GM12878 (cell line): Measurements from ENCODE around the gene PRKRIP1. TPM values are rescaled to one million over a fixed set of nuclear protein-coding genes. Genes with fewer than 3 reads are reported as not detected.

Experiments
- CHD4 ChIP-seq: fragments of 200-600 bp; sonication (generic); IDR thresholded peaks from 2 replicates; pipeline ENCODE4 v1.6.1; 2016; ENCODE audit warnings: mild to moderate bottlenecking
- E2F4 ChIP-seq: IDR thresholded peaks from 2 replicates; pipeline ENCODE4 v1.6.1; 2012; ENCODE audit warnings: low read depth, low read length, improper control_type of control experiment
- E2F8 ChIP-seq: fragments of 450-650 bp; IDR thresholded peaks from 2 replicates; pipeline ENCODE4 v1.6.1; 2018; ENCODE audit warnings: mild to moderate bottlenecking, low read depth, moderate library complexity; ENCODE audit not compliant: partially characterized antibody
- ELK1 ChIP-seq: IDR thresholded peaks from 2 replicates; pipeline ENCODE4 v1.6.1; 2012; ENCODE audit warnings: low read depth, low read length, improper control_type of control experiment
- EP300 ChIP-seq, 2 experiments: fragments of 150-350 bp in 1 of 2; IDR thresholded peaks; 2 replicates each; pipeline ENCODE4 v1.6.1; 2011 to 2012; ENCODE audit warnings: low read depth in 2 of 2, low read length in 2 of 2, borderline replicate concordance in 1 of 2, improper control_type of control experiment in 1 of 2, inconsistent platforms in 1 of 2; ENCODE audit not compliant: control insufficient read depth in 1 of 2
- FOXK2 ChIP-seq: fragments of 450-650 bp; IDR thresholded peaks from 2 replicates; pipeline ENCODE4 v1.6.1; 2017; ENCODE audit warnings: mild to moderate bottlenecking, moderate library complexity
- HDAC2 ChIP-seq: fragments of 200-600 bp; sonication (generic); IDR thresholded peaks from 2 replicates; pipeline ENCODE4 v1.6.1; 2017
- HDAC6 ChIP-seq: fragments of 200-600 bp; sonication (generic); IDR thresholded peaks from one replicate; pipeline ENCODE4 v1.8.0; 2017; ENCODE audit warnings: antibody characterized with exemption; ENCODE audit not compliant: unreplicated experiment
- HDGF ChIP-seq: fragments of 450-650 bp; IDR thresholded peaks from 2 replicates; pipeline ENCODE4 v1.6.1; 2016; ENCODE audit warnings: antibody characterized with exemption
- IKZF1 ChIP-seq: fragments of 450-650 bp; conservative IDR thresholded peaks from 2 replicates; pipeline ENCODE4 v1.6.1; 2017; ENCODE audit warnings: antibody characterized with exemption, mild to moderate bottlenecking
- IRF4 ChIP-seq: IDR thresholded peaks from 2 replicates; pipeline ENCODE4 v1.6.1; 2011; ENCODE audit warnings: low read depth, low read length
- LARP7 ChIP-seq: fragments of 450-650 bp; IDR thresholded peaks from 2 replicates; pipeline ENCODE4 v1.6.1; 2017; ENCODE audit warnings: mild to moderate bottlenecking
- MEF2B ChIP-seq: fragments of 450-650 bp; IDR thresholded peaks from 2 replicates; pipeline ENCODE4 v1.6.1; 2018; ENCODE audit warnings: mild to moderate bottlenecking, moderate library complexity; ENCODE audit not compliant: partially characterized antibody, poor library complexity, severe bottlenecking
- MYB ChIP-seq: fragments of 150-350 bp; IDR thresholded peaks from 2 replicates; pipeline ENCODE4 v1.6.1; 2014; ENCODE audit warnings: mild to moderate bottlenecking, low read depth, low read length, borderline replicate concordance
- NFXL1 ChIP-seq: fragments of 450-650 bp; IDR thresholded peaks from 2 replicates; pipeline ENCODE4 v1.6.1; 2017; ENCODE audit warnings: antibody characterized with exemption, mild to moderate bottlenecking, borderline replicate concordance
- NFYA ChIP-seq: IDR thresholded peaks from 2 replicates; pipeline ENCODE4 v1.6.1; 2011; ENCODE audit warnings: low read depth, mild to moderate bottlenecking, low read length, improper control_type of control experiment, borderline replicate concordance
- NR2C2 ChIP-seq: IDR thresholded peaks from 2 replicates; pipeline ENCODE4 v1.6.1; 2011; ENCODE audit warnings: borderline replicate concordance, low read depth; ENCODE audit not compliant: control insufficient read depth, insufficient read length
- PAX8 ChIP-seq: fragments of 450-650 bp; IDR thresholded peaks from 2 replicates; pipeline ENCODE4 v1.6.1; 2017; ENCODE audit warnings: mild to moderate bottlenecking, moderate library complexity
- PML ChIP-seq: IDR thresholded peaks from 2 replicates; pipeline ENCODE4 v1.6.1; 2012; ENCODE audit warnings: low read length, inconsistent platforms
- RCOR1 ChIP-seq: conservative IDR thresholded peaks from 2 replicates; pipeline ENCODE4 v1.6.1; 2012; ENCODE audit warnings: low read depth, low read length, improper control_type of control experiment
- SIX5 ChIP-seq: IDR thresholded peaks from 2 replicates; pipeline ENCODE4 v1.6.1; 2011; ENCODE audit warnings: mild to moderate bottlenecking, low read depth, low read length, moderate library complexity; ENCODE audit not compliant: severe bottlenecking
- SMAD5 ChIP-seq: IDR thresholded peaks from 2 replicates; pipeline ENCODE4 v1.6.1; 2016; ENCODE audit warnings: antibody characterized with exemption, low read depth
- STAT3 ChIP-seq: IDR thresholded peaks from 2 replicates; pipeline ENCODE4 v1.6.1; 2011; ENCODE audit warnings: low read depth, low read length, improper control_type of control experiment
- TAF1 ChIP-seq: IDR thresholded peaks from 2 replicates; pipeline ENCODE4 v1.6.1; 2011; ENCODE audit warnings: mild to moderate bottlenecking, low read depth, low read length, borderline replicate concordance
- TARDBP ChIP-seq: IDR thresholded peaks from 2 replicates; pipeline ENCODE4 v1.6.1; 2016; ENCODE audit warnings: borderline replicate concordance
- TBL1XR1 ChIP-seq: IDR thresholded peaks from 2 replicates; pipeline ENCODE4 v1.6.1; 2012; ENCODE audit warnings: low read depth, low read length, improper control_type of control experiment
- TCF7 ChIP-seq: IDR thresholded peaks from 2 replicates; pipeline ENCODE4 v1.6.1; 2014; ENCODE audit warnings: antibody characterized with exemption, borderline replicate concordance
- YBX1 ChIP-seq: fragments of 450-650 bp; IDR thresholded peaks from 2 replicates; pipeline ENCODE4 v1.6.1; 2016; ENCODE audit warnings: antibody characterized with exemption
- ZNF24 ChIP-seq: fragments of 450-650 bp; IDR thresholded peaks from 2 replicates; pipeline ENCODE4 v1.6.1; 2017; ENCODE audit warnings: antibody characterized with exemption, mild to moderate bottlenecking
- ZNF274 ChIP-seq: IDR thresholded peaks from one replicate; pipeline ENCODE4 v1.8.0; 2011; ENCODE audit not compliant: insufficient read length, insufficient read depth
- polyA plus RNA-seq, 11 experiments: library from polyadenylated mRNA; depleted of rRNA in 4 of 11; unstranded in 6 of 11; stranded (reverse) in 5 of 11; fragments of >200 nt; fragmentation: Nextera tagmentation in 4 of 11; fragmentation: Illumina TruSeq in 1 of 11; extraction: Ambion mirVana in 4 of 11; extraction: Trizol in 1 of 11; gene quantifications; 1 replicate in 1 of 11; 2 replicates in 10 of 11; pipeline versions ENCODE4 v1.2.1 to v1.2.3, GENCODE V29; 2011 to 2016; ENCODE audit warnings: inconsistent platforms in 2 of 11, missing spikeins in 2 of 11, low read depth in 1 of 11
- total RNA-seq, 4 experiments: library from RNA; depleted of rRNA in 3 of 4; stranded (reverse); fragments of >200 nt in 3 of 4; fragmentation: Illumina TruSeq in 1 of 4; extraction: Trizol in 1 of 4; gene quantifications; 2 replicates each; pipeline versions ENCODE4 v1.2.1 to v1.2.3, GENCODE V29; 2013 to 2021

Gene PRKRIP1
- total and polyA plus RNA-seq, 10 of the 15 experiments (the other 5 are each of a cell fraction or from before 2014, with no cell fraction given) = 17.0 to 38.4 (median 25.5) TPM

- TF ChIP-seq EP300 (IDR thresholded peaks at IDR 0.05; ENCODE audit: borderline replicate concordance in 1 of 2, control insufficient read depth in 1 of 2, low read depth in 2 of 2, low read length in 2 of 2) (peak; percentile 78 to 86; a peak in 3 of 4 replicates), IKZF1 (peak; percentile 88), ZNF24 (no peak), RCOR1 (0 out of 2 replicates have a peak, but pooled peaks have one; percentile 15), E2F8 (no peak), MYB (peak; percentile 90), HDAC6 (peak; percentile 14), TARDBP (peak; percentile 75; the same call in 1 of the 2 replicates), NFYA (no peak), PML (no peak), NFXL1 (no peak), E2F4 (no peak; the same call in 1 of the 2 replicates), ZNF274 (no peak), SMAD5 (peak; percentile 55; the same call in 1 of the 2 replicates), TBL1XR1 (peak; percentile 46; the same call in 1 of the 2 replicates), HDGF (peak; percentile 93), HDAC2 (no peak), TCF7 (no peak), LARP7 (no peak; the same call in 1 of the 2 replicates), CHD4 (peak; percentile 24; the same call in 1 of the 2 replicates), IRF4 (0 out of 2 replicates have a peak, but pooled peaks have one; percentile 43), NR2C2 (no peak), TAF1 (peak; percentile 88), STAT3 (no peak), SIX5 (no peak), MEF2B (no peak), PAX8 (no peak), YBX1 (no peak), ELK1 (no peak), FOXK2 (no peak)
Measured at GRCh38 chr7:102425639-102426267, 29.6 kb downstream of the PRKRIP1 start (continued).
